GM19035 (cell line): ENCODE data around the gene BEX3.

Source experiments
- ATAC-seq: cut with Tn5 transposase; IDR thresholded peaks from one replicate; pipeline ENCODE4 v1.9.1; 2021; ENCODE audit not compliant: unreplicated experiment

The BEX3 gene

GRCh38 chrX:103418811-103419340 lies 42.5 kb downstream of the BEX3 start:
- no peak for ATAC-seq

DNA sequence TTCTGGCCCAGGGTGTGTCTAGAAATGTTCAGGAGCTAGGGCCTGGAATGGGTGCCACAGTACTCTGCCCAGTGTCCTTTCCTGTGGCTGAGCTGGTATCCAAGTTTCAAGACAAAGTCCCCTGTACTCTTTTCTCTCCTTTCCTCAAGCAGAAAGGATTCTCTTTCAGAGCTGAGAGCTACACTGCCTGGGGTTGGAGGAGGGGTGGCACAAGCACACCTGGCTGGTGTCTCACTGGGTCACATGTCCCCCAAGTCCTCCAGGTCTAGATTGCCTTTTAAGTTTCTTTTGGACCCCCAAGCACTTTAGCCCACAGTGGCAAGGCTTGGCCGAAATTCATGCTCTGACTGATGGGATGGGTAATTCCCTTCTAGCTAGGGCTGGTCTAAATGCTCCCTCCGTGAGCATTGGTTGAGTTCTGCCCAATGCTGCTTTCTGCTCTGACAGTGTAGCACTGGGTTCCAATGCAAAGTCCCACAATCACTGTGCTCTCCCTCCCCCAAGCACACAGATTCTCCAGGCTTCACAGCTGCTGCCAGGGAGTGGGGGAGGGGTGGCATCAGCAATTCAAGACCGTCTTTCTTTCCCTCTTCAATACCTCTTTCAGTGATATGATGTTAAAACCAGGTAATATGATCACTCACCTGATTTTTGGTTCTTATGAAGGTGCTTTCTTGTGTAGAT lies 47.8 kb downstream of the BEX3 start:
- ATAC-seq, result no peak
